HepG2 (cell line): ENCODE results near the gene FZD4. TPM values are rescaled to one million over a fixed set of nuclear protein-coding genes. Genes with fewer than 3 reads are reported as not detected.

ENCODE experiments used
- ATAC-seq: fragments of 200-7000 bp; cut with Tn5 transposase; 3 replicates; pipeline ENCODE4 v1.9.1; 2020; ENCODE audit warnings: mild to moderate bottlenecking, moderate library complexity
- BruUV-seq: library from RNA; stranded (reverse); fragments of 400-500 nt; replicated peaks from 2 replicates; lab custom pipeline; 2021; lab: Mats Ljungman, UMichigan
- CTCF ChIA-PET: fragments of 300-600 bp; formaldehyde crosslinking; extraction: SDS; loops from one replicate; lab custom pipeline; 2021; ENCODE audit warnings: low total read pairs, inconsistent platforms, low intra/inter-chr PET ratio; lab: Yijun Ruan, JAX
- POLR2A ChIA-PET: fragments of 350-600 bp; sonication (Branson Sonifier 250); formaldehyde crosslinking; loops from one replicate; lab custom pipeline; 2020; ENCODE audit warnings: antibody characterized with exemption, inconsistent platforms; lab: Yijun Ruan, JAX
- DNase-seq: peaks from one replicate; pipeline ENCODE4 v3.0.0-alpha.2; 2015; ENCODE audit warnings: low spot score
- FAIRE-seq: peaks from 3 replicates; lab custom pipeline; 2011; peaks lifted over from hg19 to GRCh38; lab: Jason Lieb, UNC
- H2AFZ ChIP-seq: one replicate; pipeline ENCODE4 v1.6.1; 2011; ENCODE audit warnings: low read length, inconsistent platforms
- H3K27ac ChIP-seq: fragments of 300-600 bp; 3 replicates; pipeline ENCODE4 v1.8.0; 2011; ENCODE audit warnings: mixed run types, mild to moderate bottlenecking, mixed read lengths, low read length, inconsistent platforms; ENCODE audit not compliant: insufficient read depth; ENCODE audit errors: extremely low read length
- H3K27me3 ChIP-seq, 2 experiments: fragments of 200-600 bp in 1 of 2; 2 replicates in 1 of 2; 3 replicates in 1 of 2; pipeline versions ENCODE4 v1.6.0 to v1.8.0; 2011; ENCODE audit warnings: low read length in 2 of 2, mild to moderate bottlenecking in 2 of 2, moderate library complexity in 2 of 2, inconsistent platforms in 1 of 2; ENCODE audit not compliant: insufficient read depth in 2 of 2, control insufficient read depth in 1 of 2
- H3K36me3 ChIP-seq, 2 experiments: fragments of 200-600 bp in 1 of 2; replicated peaks in 1 of 2; 2 replicates in 1 of 2; 3 replicates in 1 of 2; pipeline versions ENCODE4 v1.5.1 to v1.8.0; 2011; ENCODE audit warnings: low read length in 2 of 2, inconsistent platforms in 1 of 2; ENCODE audit not compliant: insufficient read depth in 2 of 2, control insufficient read depth in 1 of 2
- H3K4me1 ChIP-seq: 2 replicates; pipeline ENCODE4 v1.5.1; 2012; ENCODE audit warnings: low read length, inconsistent platforms; ENCODE audit not compliant: insufficient read depth
- H3K4me2 ChIP-seq: 2 replicates; pipeline ENCODE4 v1.6.0; 2011; ENCODE audit warnings: low read depth, low read length, inconsistent platforms
- H3K4me3 ChIP-seq, 3 experiments: fragments of 200-600 bp in 1 of 3; sonication (generic), shearing (Covaris generic) in 1 of 3; replicated peaks in 1 of 3; 2 replicates each; pipeline ENCODE4 v1.5.1; 2011 to 2016; ENCODE audit warnings: low read length in 3 of 3, inconsistent platforms in 2 of 3, low read depth in 2 of 3, mild to moderate bottlenecking in 2 of 3, control low read depth in 1 of 3, mixed read lengths in 1 of 3; ENCODE audit not compliant: insufficient read depth in 1 of 3
- H3K79me2 ChIP-seq: one replicate; pipeline ENCODE4 v1.6.1; 2011; ENCODE audit warnings: low read length, inconsistent platforms; ENCODE audit not compliant: insufficient read depth
- H3K9ac ChIP-seq: 2 replicates; pipeline ENCODE4 v1.6.0; 2011; ENCODE audit warnings: mild to moderate bottlenecking, low read depth, low read length, inconsistent platforms; ENCODE audit not compliant: insufficient read depth
- H3K9me3 ChIP-seq: 2 replicates; pipeline ENCODE4 v1.5.1; 2012; ENCODE audit warnings: mild to moderate bottlenecking, low read length
- H4K20me1 ChIP-seq: 2 replicates; pipeline ENCODE4 v1.6.0; 2011; ENCODE audit warnings: inconsistent platforms, mild to moderate bottlenecking, low read length, moderate library complexity; ENCODE audit not compliant: insufficient read depth
- FOXP1 ChIP-seq, 2 experiments: fragments of 450-650 bp in 1 of 2; IDR thresholded peaks; 2 replicates each; pipeline ENCODE4 v1.6.1; 2017 to 2018; ENCODE audit warnings: antibody characterized with exemption in 1 of 2
- GLI4 ChIP-seq: sonication (generic); formaldehyde crosslinking; IDR thresholded peaks from 2 replicates; pipeline ENCODE4 v1.5.1; 2020; ENCODE audit warnings: missing genetic modification reagents, mild to moderate bottlenecking, moderate library complexity, borderline replicate concordance
- HNF4A ChIP-seq: sonication (generic); formaldehyde crosslinking; IDR thresholded peaks from 2 replicates; pipeline ENCODE4 v1.4.0; 2020; ENCODE audit warnings: missing genetic modification reagents
- HNF4G ChIP-seq, 2 experiments: sonication (generic) in 1 of 2; formaldehyde crosslinking in 1 of 2; IDR thresholded peaks; 2 replicates each; pipeline versions ENCODE4 v1.4.0 to v1.6.1; 2011 to 2020; ENCODE audit warnings: borderline replicate concordance in 2 of 2, low read depth in 2 of 2, mild to moderate bottlenecking in 2 of 2, low read length in 1 of 2, missing genetic modification reagents in 1 of 2, moderate library complexity in 1 of 2
- NFE2L1 ChIP-seq: sonication (generic); formaldehyde crosslinking; IDR thresholded peaks from 2 replicates; pipeline ENCODE4 v1.4.0; 2020; ENCODE audit warnings: missing genetic modification reagents, mild to moderate bottlenecking, borderline replicate concordance
- PLRG1 ChIP-seq: fragments of 450-650 bp; conservative IDR thresholded peaks from 2 replicates; pipeline ENCODE4 v1.6.1; 2016
- RCOR2 ChIP-seq: IDR thresholded peaks from 2 replicates; pipeline ENCODE4 v1.6.1; 2016; ENCODE audit warnings: missing biosample characterization, missing genetic modification reagents
- ZBTB34 ChIP-seq: sonication (generic); formaldehyde crosslinking; IDR thresholded peaks from 2 replicates; pipeline ENCODE4 v1.8.0; 2022; ENCODE audit warnings: mild to moderate bottlenecking, missing genetic modification reagents
- ZBTB4 ChIP-seq: sonication (generic); formaldehyde crosslinking; IDR thresholded peaks from 2 replicates; pipeline ENCODE4 v1.4.0; 2020; ENCODE audit warnings: missing genetic modification reagents, mild to moderate bottlenecking, borderline replicate concordance
- ZFP37 ChIP-seq: sonication (generic); formaldehyde crosslinking; IDR thresholded peaks from 2 replicates; pipeline ENCODE4 v1.4.0; 2020; ENCODE audit warnings: missing genetic modification reagents, borderline replicate concordance
- ZFX ChIP-seq: sonication (generic); formaldehyde crosslinking; IDR thresholded peaks from 2 replicates; pipeline ENCODE4 v1.4.0; 2020; ENCODE audit warnings: mild to moderate bottlenecking, low read depth, missing genetic modification reagents, moderate library complexity
- ZNF431 ChIP-seq: sonication (generic); formaldehyde crosslinking; IDR thresholded peaks from 2 replicates; pipeline ENCODE4 v1.9.0; 2022; ENCODE audit warnings: missing genetic modification reagents, low read depth, mild to moderate bottlenecking, borderline replicate concordance
- ZNF557 ChIP-seq: sonication (generic); formaldehyde crosslinking; IDR thresholded peaks from 2 replicates; pipeline ENCODE4 v1.4.0; 2020; ENCODE audit warnings: missing genetic modification reagents
- WGBS: methylation state at CpG from one replicate; pipeline ENCODE4 v1.1.6; 2017; ENCODE audit warnings: low lambda C conversion rate; 5-methylcytosine and 5-hydroxymethylcytosine counted together
- in situ Hi-C: cut with HindIII; loops from 2 replicates; pipeline ENCODE4 v1.10.0; 2017; ENCODE audit warnings: low pct_unique_long_range_greater_than_20kb; ENCODE audit not compliant: extremely low pct_ligation_motif_present
- intact Hi-C: fragments of 100-400 bp; cut with micrococcal nuclease; formaldehyde crosslinking; loops from one replicate; pipeline ENCODE4 v1.10.0; 2022; ENCODE audit not compliant: unreplicated experiment
- polyA plus RNA-seq, 8 experiments: library from polyadenylated mRNA; depleted of rRNA in 3 of 8; stranded (reverse) in 7 of 8; unstranded in 1 of 8; fragments of >200 nt; fragmentation: Illumina TruSeq in 4 of 8; extraction: Trizol in 4 of 8; gene quantifications; 2 replicates each; pipeline versions ENCODE4 v1.2.1 to v1.2.3, GENCODE V29; 2011 to 2016; ENCODE audit warnings: low read depth in 4 of 8, missing spikeins in 1 of 8, mixed read lengths in 1 of 8; ENCODE audit not compliant: insufficient read depth in 1 of 8
- total RNA-seq, 5 experiments: library from RNA; depleted of rRNA; stranded (reverse); fragments of >200 nt; fragmentation: Illumina TruSeq; extraction: Trizol; gene quantifications; 2 replicates each; pipeline ENCODE4 v1.2.3, GENCODE V29; 2016; ENCODE audit warnings: low read depth in 1 of 5
- TF ChIP-seq, protein P1 (sequence below): IDR thresholded peaks from 2 replicates; pipeline ENCODE4 v1.6.1; 2016; ENCODE audit warnings: missing genetic modification reagents, missing compliant biosample characterization

FZD4 gene
- total and polyA plus RNA-seq, 2 of the 13 experiments (the other 11 are each of a cell fraction or from before 2014, with no cell fraction given), result 46.5 to 70.4 TPM

DNA sequence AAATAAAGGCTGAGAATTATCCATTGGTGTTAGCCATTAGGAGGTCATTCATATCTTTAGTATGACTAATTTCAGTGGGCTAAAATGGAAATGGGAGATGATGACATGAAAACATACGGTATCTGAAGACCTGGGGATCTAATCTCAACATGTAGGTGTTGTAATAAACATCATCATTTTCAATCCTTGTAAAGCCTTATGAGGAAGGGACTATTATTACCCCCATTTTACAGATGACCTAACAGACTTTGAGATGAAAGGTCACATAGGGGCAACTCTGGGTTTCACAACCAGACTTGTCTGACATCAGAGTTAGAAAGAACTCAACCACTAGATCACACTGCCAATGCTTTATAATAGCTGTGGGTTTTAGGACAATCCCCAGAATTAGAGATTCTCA, 47.7 kb upstream of the FZD4 start (continued):
- no peak for TF ChIP-seq GLI4
- peak; percentile 43; the same call in 1 of the 2 replicates for TF ChIP-seq HNF4A (CRISPR knock-in tag)
- TF ChIP-seq PLRG1, result no peak
- peak; percentile 62; the same call in 1 of the 2 replicates for TF ChIP-seq RCOR2 (CRISPR knock-in tag)
- TF ChIP-seq HNF4G (IDR thresholded peaks at IDR 0.05; ENCODE audit: borderline replicate concordance, low read depth, low read length), result 0 out of 2 replicates have a peak, but pooled peaks have one; percentile 23
- TF ChIP-seq HNF4G (CRISPR knock-in tag; IDR thresholded peaks at IDR 0.05; ENCODE audit: borderline replicate concordance, low read depth), result no peak
- TF ChIP-seq ZNF557 (CRISPR knock-in tag), result no peak

DNA sequence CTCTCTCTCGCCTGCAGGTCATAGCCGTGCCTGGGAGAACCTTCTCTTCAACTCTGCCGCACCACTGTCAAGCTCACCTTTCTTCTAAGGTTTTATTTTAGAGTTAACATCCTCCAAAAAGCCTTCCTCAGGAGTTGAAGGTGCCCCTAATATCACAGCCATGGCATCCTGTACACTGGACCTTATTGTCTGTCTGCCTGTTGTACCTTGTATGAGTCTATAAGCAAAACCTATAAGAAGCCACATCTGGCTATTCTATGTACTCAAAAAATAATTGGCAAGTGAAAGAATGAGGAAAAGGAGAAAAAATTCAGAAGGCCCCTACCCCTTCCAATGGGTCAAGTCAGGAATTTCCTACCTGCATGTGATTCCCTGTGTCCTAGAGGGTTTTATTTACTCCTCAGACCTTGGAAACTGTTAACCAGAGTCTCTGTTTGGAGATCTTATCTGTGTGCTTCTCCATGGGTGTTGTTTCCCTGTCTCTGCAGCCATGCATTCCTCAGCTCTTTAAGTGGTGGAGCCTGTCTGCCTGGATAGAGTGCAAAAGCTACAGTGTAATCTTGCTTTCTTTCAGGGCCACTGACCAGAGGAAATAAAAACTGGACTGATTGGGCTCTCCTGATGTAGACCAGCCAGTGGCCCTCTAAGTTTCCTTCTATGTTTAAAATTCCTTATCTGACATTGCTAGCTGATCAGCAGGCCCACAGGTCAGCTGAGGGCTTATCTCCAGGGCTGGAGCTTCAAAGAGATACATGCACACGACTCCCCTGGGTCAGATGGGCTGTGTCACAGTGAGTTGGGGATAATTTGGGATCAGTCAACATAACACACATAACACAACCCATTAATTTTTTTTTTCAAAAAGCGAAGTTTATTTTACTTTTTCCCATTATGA, 44.9 kb upstream of the FZD4 start:
- H3K27ac ChIP-seq, result peak overlapping the region; percentile 87
- H3K4me1 ChIP-seq, result peaks cover 91% of the 10 kb centered on the region
- H2AFZ ChIP-seq, result peak overlapping the region; percentile 24
- H3K36me3 ChIP-seq, result no peaks in the 10 kb centered on the region
- FAIRE-seq, result peak; percentile 96
- ChIA-PET POLR2A (interaction anchor here (1.3 to 2.8 kb wide), 8 partner anchors 17 to 61 kb away, joined by 7 to 47 read pairs (median 10); partner anchors contain the start of genes FZD4 and TMEM135), CTCF (no interaction called here)
- ATAC-seq, result peak; percentile 92
- no peaks in the 10 kb centered on the region for H4K20me1 ChIP-seq
- in situ Hi-C loops, result loop anchor here (5.0 kb wide), 2 partner anchors 37 to 43 kb away; partner anchors contain the start of genes FZD4 and TMEM135
- intact Hi-C loops, result loop anchor here (1.0 kb wide), 4 partner anchors 29 to 59 kb away; partner anchors contain the start of genes FZD4 and TMEM135
- peak overlapping the region; percentile 72 for H3K9ac ChIP-seq
- peak; percentile 99 for DNase-seq
- BruUV-seq, result TSS peak; percentile 88
- peak overlapping the region; percentile 31 to 48 (median 34) for H3K4me3 ChIP-seq
- H3K9me3 ChIP-seq, result no peaks in the 10 kb centered on the region
- H3K4me2 ChIP-seq, result peak overlapping the region; percentile 76
- under 1% methylated on average over 5 of the region's 5 CpGs for WGBS
- H3K27me3 ChIP-seq, result no peaks in the 10 kb centered on the region
- H3K79me2 ChIP-seq, result no peaks in the 10 kb centered on the region
- 0 out of 2 replicates have a peak, but pooled peaks have one; percentile 7 for TF ChIP-seq FOXP1 (IDR thresholded peaks at IDR 0.05)
- peak; percentile 89 for TF ChIP-seq FOXP1 (CRISPR knock-in tag; IDR thresholded peaks at IDR 0.05)
- peak; percentile 35; the same call in 1 of the 2 replicates for TF ChIP-seq ZFX (CRISPR knock-in tag)
- no peak for TF ChIP-seq NFE2L1
- TF ChIP-seq ZNF431 (CRISPR knock-in tag), result peak; percentile 70; the same call in 1 of the 2 replicates
- no peak for TF ChIP-seq ZBTB4 (CRISPR knock-in tag)
- TF ChIP-seq ZBTB34 (CRISPR knock-in tag), result peak; percentile 67; the same call in 1 of the 2 replicates
- TF ChIP-seq, protein P1, sequence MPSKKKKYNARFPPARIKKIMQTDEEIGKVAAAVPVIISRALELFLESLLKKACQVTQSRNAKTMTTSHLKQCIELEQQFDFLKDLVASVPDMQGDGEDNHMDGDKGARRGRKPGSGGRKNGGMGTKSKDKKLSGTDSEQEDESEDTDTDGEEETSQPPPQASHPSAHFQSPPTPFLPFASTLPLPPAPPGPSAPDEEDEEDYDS (CRISPR knock-in tag), result peak; percentile 71
- TF ChIP-seq ZFP37 (CRISPR knock-in tag), result 0 out of 2 replicates have a peak, but pooled peaks have one; percentile 36
